Keratinocyte (primary cell): ENCODE measurements around the gene LSM10. TPM values are rescaled to one million over a fixed set of nuclear protein-coding genes. Genes with fewer than 3 reads are reported as not detected.
A peak's percentile ranks its signal among the peaks of the same experiment; 100 is the strongest.

Experiments used
- DNase-seq: peaks from one replicate; pipeline ENCODE4 v3.0.0-alpha.2; 2011; ENCODE audit warnings: low read depth, missing footprints, low spot score
- FAIRE-seq: peaks from 2 replicates; lab custom pipeline; 2011; peaks lifted over from hg19 to GRCh38; lab: Jason Lieb, UNC
- H2AFZ ChIP-seq: 2 replicates; pipeline ENCODE4 v1.6.0; 2012; ENCODE audit warnings: low read length, control low read depth, inconsistent platforms; ENCODE audit not compliant: control insufficient read depth
- H3K27ac ChIP-seq: 2 replicates; pipeline ENCODE4 v1.5.1; 2011; ENCODE audit warnings: low read length; ENCODE audit not compliant: control insufficient read depth, insufficient read depth
- H3K27me3 ChIP-seq: 3 replicates; pipeline ENCODE4 v1.6.0; 2011; ENCODE audit warnings: low read length; ENCODE audit not compliant: control insufficient read depth, insufficient read depth; ENCODE audit errors: extremely low read depth
- H3K36me3 ChIP-seq, 2 experiments: 2 replicates in 1 of 2; 3 replicates in 1 of 2; pipeline ENCODE4 v1.5.1; 2011; ENCODE audit warnings: low read length in 2 of 2, mild to moderate bottlenecking in 1 of 2; ENCODE audit not compliant: control insufficient read depth in 2 of 2, insufficient read depth in 2 of 2; ENCODE audit errors: extremely low read depth in 1 of 2
- H3K4me1 ChIP-seq: 3 replicates; pipeline ENCODE4 v1.5.1; 2011; ENCODE audit warnings: low read length; ENCODE audit not compliant: control insufficient read depth, insufficient read depth; ENCODE audit errors: extremely low read depth
- H3K4me2 ChIP-seq: 3 replicates; pipeline ENCODE4 v1.6.0; 2011; ENCODE audit warnings: low read depth, low read length; ENCODE audit not compliant: control insufficient read depth, insufficient read depth; ENCODE audit errors: extremely low read depth
- H3K4me3 ChIP-seq, 3 experiments: fragments of 200-600 bp in 1 of 3; sonication (generic) in 1 of 3; 2 replicates in 2 of 3; 3 replicates in 1 of 3; pipeline ENCODE4 v1.5.1; 2011 to 2016; ENCODE audit warnings: low read length in 3 of 3, mild to moderate bottlenecking in 3 of 3, control low read depth in 2 of 3, inconsistent platforms in 1 of 3, low read depth in 1 of 3, mixed read lengths in 1 of 3, mixed run types in 1 of 3, moderate library complexity in 1 of 3; ENCODE audit not compliant: control insufficient read depth in 2 of 3, insufficient read depth in 2 of 3; ENCODE audit errors: extremely low read depth in 1 of 3
- H3K79me2 ChIP-seq: 2 replicates; pipeline ENCODE4 v1.6.0; 2012; ENCODE audit warnings: low read length; ENCODE audit not compliant: control insufficient read depth, insufficient read depth
- H3K9ac ChIP-seq: 3 replicates; pipeline ENCODE4 v1.6.0; 2011; ENCODE audit warnings: low read length; ENCODE audit not compliant: control insufficient read depth, insufficient read depth; ENCODE audit errors: extremely low read depth
- H3K9me1 ChIP-seq: 3 replicates; pipeline ENCODE4 v1.6.0; 2011; ENCODE audit warnings: low read length; ENCODE audit not compliant: control insufficient read depth, insufficient read depth; ENCODE audit errors: extremely low read depth
- H3K9me3 ChIP-seq: 2 replicates; pipeline ENCODE4 v1.5.1; 2012; ENCODE audit warnings: low read depth, low read length; ENCODE audit not compliant: control insufficient read depth
- H4K20me1 ChIP-seq: 3 replicates; pipeline ENCODE4 v1.6.0; 2011; ENCODE audit warnings: low read length; ENCODE audit not compliant: control insufficient read depth, insufficient read depth; ENCODE audit errors: extremely low read depth
- EZH2 ChIP-seq: IDR thresholded peaks from one replicate; pipeline ENCODE4 v1.6.1; 2012; ENCODE audit warnings: inconsistent platforms, mild to moderate bottlenecking, low read length, moderate library complexity
- dilution Hi-C: fragments of 300-500 bp; cut with MboI; formaldehyde crosslinking; loops from one replicate; pipeline ENCODE4 v1.7.0; 2020; ENCODE audit warnings: low sequenced_read_pairs; ENCODE audit not compliant: extremely low pct_ligation_motif_present
- polyA plus RNA-seq, 5 experiments: library from polyadenylated mRNA; depleted of rRNA in 3 of 5; stranded (reverse) in 3 of 5; stranded (forward) in 1 of 5; unstranded in 1 of 5; fragments of >200 nt; gene quantifications; 1 replicate in 1 of 5; 2 replicates in 3 of 5; 3 replicates in 1 of 5; pipeline versions ENCODE4 v1.2.1 to v1.2.3, GENCODE V29; 2011 to 2012; ENCODE audit warnings: missing spikeins in 2 of 5, low read depth in 1 of 5, low replicate concordance in 1 of 5
- TF ChIP-seq, protein P1 (sequence below), 3 experiments: IDR thresholded peaks in 1 of 3; conservative IDR thresholded peaks in 1 of 3; optimal IDR thresholded peaks in 1 of 3; 2 replicates in 2 of 3; 3 replicates in 1 of 3; pipeline versions ENCODE3 to v1.5.1; 2011; ENCODE audit warnings: low read length in 3 of 3, mild to moderate bottlenecking in 3 of 3, moderate library complexity in 2 of 3, control low read depth in 1 of 3, inconsistent platforms in 1 of 3; ENCODE audit not compliant: insufficient read depth in 2 of 3; ENCODE audit errors: extremely low read depth in 1 of 3

LSM10 gene
- polyA plus RNA-seq, 1 donor (not counting 4 experiments of a cell fraction or from before 2014, with no cell fraction given) = 45.3 TPM

DNA sequence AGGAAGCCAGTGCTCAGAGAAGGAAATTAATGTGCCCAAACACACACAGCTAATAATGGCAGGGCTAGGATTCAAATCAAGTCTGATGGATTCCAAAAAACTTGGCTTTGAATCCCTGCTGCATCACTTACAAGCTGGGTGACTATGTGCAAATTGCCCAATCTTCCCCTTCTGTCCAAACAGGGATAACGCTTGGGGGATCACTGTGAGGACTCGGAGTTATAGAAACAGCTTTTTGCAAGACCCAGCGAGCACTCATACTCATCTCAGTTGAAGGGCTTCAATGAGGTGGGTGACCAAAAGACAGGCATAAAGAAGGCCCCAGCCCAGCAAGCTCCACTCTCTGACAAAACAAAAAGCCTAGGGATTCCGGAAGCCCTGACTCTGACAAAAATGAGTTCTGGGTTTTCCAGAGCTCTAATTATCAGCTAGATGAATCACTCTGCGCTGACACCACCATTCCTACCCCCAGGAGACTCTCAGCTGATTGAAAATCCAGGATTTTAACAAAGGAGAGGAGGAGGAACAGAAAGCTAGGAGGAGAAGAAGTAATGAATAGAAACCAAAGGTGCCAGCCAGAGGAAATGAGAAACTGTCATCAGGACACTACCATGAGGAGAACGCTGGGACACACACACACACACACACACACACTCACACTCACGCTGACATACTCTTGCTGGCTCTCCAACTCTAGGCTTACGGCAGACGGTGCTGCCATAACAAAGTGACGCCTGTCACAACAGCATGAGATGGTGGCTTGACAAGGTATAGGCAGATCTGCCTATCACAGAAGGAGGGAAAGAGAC lies 10.4 kb downstream of the LSM10 start:
- H3K79me2 ChIP-seq = peaks cover 22% of the 10 kb centered on the region
- H3K9me3 ChIP-seq = no peaks in the 10 kb centered on the region
- H3K9me1 ChIP-seq = no peaks in the 10 kb centered on the region
- dilution Hi-C loops = no loop called here
- H4K20me1 ChIP-seq = peaks cover 7% of the 10 kb centered on the region
- peak overlapping the region; percentile 99 for H3K4me2 ChIP-seq
- H2AFZ ChIP-seq = no peak overlapping the region
- peaks cover 5 to 17% of the 10 kb centered on the region in 2 experiments for H3K36me3 ChIP-seq
- H3K27ac ChIP-seq = peak overlapping the region; percentile 100
- DNase-seq (no peak), FAIRE-seq (no peak)
- peaks cover 28% of the 10 kb centered on the region for H3K4me1 ChIP-seq
- no peaks in the 10 kb centered on the region for H3K27me3 ChIP-seq
- peak overlapping the region in 2 of 3 experiments; percentile 8 to 89 for H3K4me3 ChIP-seq
- no peak for TF ChIP-seq EZH2
- TF ChIP-seq, protein P1, sequence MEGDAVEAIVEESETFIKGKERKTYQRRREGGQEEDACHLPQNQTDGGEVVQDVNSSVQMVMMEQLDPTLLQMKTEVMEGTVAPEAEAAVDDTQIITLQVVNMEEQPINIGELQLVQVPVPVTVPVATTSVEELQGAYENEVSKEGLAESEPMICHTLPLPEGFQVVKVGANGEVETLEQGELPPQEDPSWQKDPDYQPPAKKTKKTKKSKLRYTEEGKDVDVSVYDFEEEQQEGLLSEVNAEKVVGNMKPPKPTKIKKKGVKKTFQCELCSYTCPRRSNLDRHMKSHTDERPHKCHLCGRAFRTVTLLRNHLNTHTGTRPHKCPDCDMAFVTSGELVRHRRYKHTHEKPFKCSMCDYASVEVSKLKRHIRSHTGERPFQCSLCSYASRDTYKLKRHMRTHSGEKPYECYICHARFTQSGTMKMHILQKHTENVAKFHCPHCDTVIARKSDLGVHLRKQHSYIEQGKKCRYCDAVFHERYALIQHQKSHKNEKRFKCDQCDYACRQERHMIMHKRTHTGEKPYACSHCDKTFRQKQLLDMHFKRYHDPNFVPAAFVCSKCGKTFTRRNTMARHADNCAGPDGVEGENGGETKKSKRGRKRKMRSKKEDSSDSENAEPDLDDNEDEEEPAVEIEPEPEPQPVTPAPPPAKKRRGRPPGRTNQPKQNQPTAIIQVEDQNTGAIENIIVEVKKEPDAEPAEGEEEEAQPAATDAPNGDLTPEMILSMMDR (optimal IDR thresholded peaks at IDR 0.05 in 1 of 3, IDR thresholded peaks at IDR 0.05 in 1 of 3, conservative IDR thresholded peaks at IDR 0.05 in 1 of 3; ENCODE audit: extremely low read depth in 1 of 3, insufficient read depth in 2 of 3, low read length in 3 of 3) = no peak
- H3K9ac ChIP-seq = peak overlapping the region; percentile 100

DNA sequence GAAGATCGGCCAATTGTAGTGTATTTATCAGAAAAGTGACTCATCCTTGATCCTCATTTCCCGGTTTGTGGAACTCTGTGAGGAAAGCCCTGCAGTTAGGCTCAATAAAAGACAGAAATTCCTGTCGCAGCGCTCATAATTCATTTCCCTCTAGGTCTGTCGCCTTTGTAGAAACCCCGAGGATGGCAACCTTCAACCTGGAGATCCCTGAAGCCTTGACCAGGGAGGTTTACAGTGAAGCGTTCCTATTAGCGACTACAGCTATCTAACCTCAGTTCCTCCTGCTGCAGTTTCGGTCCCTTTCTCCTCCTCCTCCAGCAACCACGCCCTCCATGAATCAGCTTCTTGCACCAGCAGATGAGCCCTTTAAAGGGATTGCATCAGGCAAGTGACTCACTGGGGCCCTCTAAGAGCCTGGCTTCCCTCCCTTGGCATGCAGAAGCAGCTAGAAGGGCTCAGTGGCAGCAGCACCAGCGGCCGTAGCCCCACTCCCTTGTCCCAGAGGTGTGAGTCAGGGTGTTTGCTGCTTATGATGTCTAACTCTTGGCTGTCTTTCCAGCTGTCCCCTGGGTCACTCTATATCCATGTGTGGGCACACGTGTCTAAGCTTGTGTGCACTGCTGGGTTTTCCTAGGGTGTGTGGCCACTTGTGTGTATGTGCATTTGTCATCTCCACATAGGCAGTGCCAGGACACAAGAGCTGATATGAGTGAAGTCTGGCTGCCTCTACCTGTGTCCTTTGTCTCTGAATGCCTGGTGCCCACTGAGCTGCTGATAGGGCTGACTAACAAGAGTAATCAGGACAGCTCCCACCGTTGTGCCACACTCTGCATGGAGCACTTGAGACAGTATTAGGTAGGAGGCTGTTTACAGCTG lies 11.2 kb downstream of the LSM10 start:
- Histone ChIP-seq H3K9me1 (peaks cover 2% of the 10 kb centered on the region), H3K36me3 (peaks cover 2 to 17% of the 10 kb centered on the region in 2 experiments), H2AFZ (peak overlapping the region; percentile 42), H3K27ac (peak overlapping the region; percentile 100), H3K4me1 (peaks cover 28% of the 10 kb centered on the region), H3K4me2 (peak overlapping the region; percentile 99), H3K9me3 (no peaks in the 10 kb centered on the region), H3K9ac (peak overlapping the region; percentile 100), H3K79me2 (peaks cover 29% of the 10 kb centered on the region), H3K4me3 (peak overlapping the region; percentile 36 to 89 (median 72)), H4K20me1 (peaks cover 7% of the 10 kb centered on the region), H3K27me3 (no peaks in the 10 kb centered on the region)
- peak; percentile 99 for DNase-seq
- TF ChIP-seq EZH2 = no peak
- TF ChIP-seq, protein P1 (optimal IDR thresholded peaks at IDR 0.05 in 1 of 3, IDR thresholded peaks at IDR 0.05 in 1 of 3, conservative IDR thresholded peaks at IDR 0.05 in 1 of 3; ENCODE audit: extremely low read depth in 1 of 3, insufficient read depth in 2 of 3, low read length in 3 of 3) = no peak
- dilution Hi-C loops = no loop called here
- peak; percentile 93 for FAIRE-seq
